CD4-positive, alpha-beta T cell treated with Interleukin-2 at 100 ng/mL for 4 hours (primary cell): Measurements from ENCODE around the gene PHF19.

Experiments used
- DNase-seq: peaks from one replicate; pipeline ENCODE4 v3.0.0-alpha.2; 2020; ENCODE audit warnings: low spot score

Gene PHF19

DNA sequence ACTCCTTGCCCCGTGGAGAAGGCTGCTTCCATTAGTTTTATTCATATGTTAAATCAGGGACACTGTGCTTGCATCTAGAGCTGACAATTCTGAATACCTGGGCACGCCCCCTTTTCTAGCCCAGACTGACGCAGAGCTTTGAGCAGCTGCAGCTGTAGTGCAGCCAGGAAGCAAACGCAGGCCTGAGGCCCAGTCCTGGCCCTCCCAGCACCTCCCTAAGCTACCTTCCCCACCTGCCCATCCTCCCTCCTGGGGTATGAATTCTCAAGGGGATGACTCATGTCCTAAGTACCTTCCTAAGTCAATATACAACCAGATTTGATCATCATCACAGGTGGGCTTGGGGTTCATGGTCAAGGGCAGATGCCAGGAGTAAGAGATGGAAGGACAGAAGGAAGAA lies 3.5 kb downstream of the PHF19 start:
- peak; percentile 40 for DNase-seq

DNA sequence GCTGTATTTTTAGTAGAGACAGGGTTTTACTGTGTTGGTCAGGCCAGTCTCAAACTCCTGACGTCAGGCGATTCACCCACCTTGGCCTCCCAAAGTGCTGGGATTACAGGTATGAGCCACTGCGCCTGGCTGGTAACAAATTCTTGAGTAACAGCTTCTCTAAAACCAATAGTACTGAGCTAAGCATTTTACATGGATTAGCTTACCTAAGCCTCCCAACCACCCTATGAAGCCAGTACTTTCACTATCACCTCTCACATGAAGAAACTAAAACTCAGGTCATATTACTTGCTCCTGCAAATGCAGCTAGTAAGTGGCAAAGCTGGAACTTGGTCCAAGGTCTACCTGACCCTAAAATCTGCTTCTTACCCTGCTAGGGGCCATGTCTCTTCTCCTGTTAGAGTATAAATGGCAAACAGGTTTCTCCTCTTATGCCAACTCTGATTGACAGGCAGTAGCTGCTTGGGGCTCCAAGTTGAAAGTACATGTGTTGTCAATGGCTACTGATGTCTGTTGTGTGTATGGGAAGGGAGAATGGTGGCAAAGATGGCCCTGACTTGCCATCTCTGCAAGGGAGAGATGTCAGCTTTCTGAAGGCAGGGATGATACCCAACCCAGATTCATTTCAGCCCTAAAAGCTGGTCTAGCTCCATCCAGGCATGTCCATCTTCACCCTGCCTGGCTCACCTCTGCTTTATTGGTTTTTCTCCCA lies 4.0 kb downstream of the PHF19 start:
- DNase-seq = no peak

DNA sequence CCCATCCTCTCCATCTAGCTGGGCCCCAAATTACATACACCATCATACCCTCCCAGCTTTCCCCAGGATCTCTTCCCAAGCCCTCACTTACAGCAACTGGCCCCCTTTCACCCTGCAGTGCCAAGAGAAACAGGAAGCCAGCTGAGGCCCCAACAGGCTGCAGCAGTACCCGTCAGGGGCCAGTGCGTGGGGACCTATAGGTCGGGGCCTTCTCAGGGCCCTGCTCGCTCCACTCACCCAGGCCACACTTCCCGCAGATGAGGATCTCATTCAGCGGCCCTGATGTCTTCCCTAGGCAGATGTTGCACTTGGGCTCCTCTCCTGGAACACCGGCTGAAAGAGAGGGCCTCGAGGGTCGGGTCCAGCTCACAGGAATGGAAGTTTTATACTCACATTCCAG lies 6.8 kb downstream of the PHF19 start:
- no peak for DNase-seq

DNA sequence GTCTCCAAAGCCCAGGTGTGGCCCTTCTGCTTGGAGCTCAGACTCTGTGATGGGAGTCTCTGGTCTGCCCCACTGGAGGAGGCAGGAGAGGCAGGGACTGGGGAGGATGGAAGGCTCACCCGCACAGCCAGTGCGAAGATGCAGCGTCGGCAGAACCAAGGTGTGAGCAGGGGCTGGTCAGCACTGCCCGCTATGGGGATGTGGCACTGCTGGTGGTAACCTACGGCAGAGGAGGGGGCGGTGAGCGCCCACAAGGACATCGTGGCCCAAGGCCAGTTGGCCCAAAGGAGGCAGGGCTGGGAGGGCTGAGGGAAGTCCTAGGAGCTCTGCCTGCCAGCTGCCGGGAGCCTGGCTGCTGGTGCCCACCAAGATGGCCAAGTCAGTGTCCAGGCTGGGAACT lies 7.3 kb downstream of the PHF19 start:
- DNase-seq = no peak

DNA sequence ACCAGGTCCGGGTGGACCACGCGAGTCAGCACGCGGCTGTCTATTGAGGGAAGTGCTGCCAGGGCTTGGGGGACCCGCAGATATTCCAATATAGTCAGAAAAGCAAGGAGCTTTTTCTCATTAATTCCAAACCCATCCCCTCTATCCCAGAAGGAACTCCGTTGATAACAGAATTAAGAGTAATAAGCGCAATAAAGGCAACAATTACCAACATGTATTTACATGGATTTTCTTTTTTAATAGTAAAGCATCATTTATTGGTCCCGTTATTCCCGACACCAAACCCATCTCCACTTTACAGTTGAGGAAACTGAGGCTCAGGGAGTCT lies 7.7 kb downstream of the PHF19 start:
- DNase-seq = no peak

DNA sequence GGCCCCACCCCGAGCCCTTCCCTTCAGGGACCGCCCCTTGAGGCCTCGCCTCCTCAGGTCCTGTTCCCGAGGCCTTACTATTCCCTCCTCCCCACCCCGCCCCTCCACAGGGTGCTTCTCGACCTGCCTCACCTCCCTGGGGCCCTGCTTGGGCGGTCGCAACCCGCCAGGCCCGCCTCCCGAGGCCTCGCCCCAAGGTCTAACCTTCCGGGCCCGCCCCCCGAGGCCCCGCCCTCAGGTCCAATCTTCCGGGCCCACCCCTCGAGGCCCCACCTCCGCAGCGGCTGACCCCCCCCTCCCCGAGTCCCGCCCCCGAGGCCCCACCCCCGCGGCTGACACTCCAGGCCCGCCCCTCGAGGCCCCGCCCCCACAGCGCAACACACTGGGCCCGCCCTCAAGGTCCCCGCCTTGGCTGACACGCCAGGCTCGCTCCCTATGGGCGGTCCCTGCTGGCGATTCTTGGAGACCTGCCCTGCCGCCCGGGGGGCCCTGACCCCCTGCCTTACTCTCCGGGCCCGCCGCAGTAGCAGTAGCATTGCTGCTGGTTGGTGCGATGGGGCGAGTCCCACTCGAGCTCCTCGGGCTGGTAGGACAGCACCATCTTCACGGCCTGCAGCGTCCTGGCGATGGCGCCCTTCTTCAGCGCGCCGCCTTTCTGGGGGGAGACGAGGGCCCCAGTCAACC lies 8.2 kb downstream of the PHF19 start:
- peak; percentile 97 for DNase-seq

DNA sequence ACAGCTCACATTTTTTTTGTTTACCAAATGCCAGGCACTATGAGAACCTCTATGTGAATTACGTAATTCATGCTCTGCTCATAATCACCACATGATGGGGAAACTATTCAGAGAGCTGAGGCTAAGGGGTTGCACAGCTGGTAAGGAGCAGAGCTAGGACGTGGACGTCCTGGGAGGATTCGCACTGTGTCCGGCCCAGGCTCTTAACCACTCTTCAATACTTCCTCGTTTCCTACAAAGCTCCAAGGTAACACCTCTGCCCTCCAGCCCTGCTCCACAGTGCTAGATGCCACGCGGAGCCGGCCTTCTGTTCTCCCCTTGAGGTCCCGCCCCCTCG lies 8.7 kb downstream of the PHF19 start:
- no peak for DNase-seq

DNA sequence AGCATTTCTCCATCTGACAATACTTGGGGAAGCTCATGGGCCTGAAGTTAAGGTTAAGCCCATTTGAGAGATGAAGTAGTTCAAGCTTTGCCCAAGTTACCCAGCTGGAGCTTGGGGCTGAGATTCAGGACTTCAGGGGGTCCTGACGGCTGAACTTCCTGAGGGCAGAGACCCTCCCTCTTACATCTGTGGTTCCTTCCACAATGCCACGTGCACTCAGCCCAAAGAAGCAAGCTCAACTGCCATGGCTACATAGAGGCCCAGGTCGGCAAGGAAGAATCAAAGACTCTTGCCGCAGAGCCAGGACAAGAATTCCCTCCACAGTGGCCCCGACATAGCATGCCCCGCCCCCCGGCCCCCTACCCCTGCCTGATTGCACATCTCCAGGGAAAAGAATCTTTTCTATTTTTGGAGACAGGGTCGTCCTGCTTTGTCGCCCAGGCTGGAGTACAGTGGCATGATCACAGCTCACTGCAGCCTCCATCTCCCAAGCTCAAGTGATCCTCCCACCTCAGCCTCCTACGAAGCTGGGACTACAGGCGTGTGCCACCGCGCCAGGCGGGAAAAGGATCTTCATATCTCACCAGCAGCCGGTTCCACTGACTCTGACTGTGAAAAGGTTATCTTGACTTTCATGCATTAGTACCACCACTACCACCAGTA lies 9.2 kb downstream of the PHF19 start:
- no peak for DNase-seq

DNA sequence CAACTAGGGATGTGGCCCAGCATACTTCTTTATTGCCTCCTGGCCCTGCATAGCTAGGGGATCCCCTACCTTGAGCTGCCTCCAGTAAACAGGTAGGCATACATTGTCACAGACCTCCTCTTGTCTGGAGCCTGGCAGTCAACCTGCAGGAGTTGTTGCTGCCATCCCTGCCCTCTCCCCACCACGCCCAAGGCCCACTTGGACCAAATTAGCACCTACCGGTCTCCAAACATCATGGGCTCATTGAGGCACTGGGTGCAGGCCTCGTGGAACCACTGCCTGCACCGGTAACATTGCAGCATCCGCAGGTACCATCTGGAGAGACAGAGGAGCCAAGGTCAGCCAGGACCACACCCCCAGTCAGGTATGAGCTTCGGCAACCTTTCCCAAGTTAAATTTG lies 10.3 kb downstream of the PHF19 start:
- DNase-seq = no peak

DNA sequence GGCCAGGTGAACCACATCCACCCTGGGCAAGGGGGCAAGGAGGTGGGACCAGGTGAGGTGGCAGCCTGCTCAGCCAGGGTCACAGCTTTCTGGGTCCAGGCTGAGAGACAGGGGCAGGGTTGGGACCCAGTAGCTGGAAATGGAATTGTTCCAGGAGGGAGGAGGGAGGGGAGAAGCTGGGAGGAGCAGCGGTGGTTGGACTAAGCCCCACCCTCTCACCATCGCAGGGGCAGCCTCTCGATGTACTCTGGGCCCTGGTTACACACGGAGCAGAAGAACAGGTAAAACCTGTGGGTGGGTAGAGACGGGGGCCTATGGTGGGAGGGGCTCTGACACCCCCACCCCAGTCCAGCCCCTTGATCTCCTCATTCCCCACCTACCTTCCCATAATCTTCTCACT lies 11.2 kb downstream of the PHF19 start:
- no peak for DNase-seq

DNA sequence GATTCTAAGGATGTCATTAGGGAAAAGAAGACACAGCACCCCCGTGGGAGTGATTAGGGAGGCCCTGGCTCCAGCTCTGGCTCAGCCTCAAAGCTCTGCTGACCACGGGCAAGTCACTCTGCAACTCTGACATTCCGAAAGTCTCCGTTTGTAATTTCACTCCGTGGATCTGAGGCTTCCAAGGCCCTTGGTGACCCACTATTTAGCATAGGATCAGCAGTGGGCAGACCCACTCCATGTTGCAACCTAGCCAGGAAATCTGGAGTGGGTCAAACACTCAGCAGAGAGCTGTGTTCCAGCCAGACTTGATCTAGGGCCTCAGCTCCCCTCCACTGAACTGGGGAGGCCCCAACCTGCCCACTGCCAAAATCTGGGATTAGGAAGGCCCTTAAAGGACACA lies 11.8 kb downstream of the PHF19 start:
- no peak for DNase-seq

DNA sequence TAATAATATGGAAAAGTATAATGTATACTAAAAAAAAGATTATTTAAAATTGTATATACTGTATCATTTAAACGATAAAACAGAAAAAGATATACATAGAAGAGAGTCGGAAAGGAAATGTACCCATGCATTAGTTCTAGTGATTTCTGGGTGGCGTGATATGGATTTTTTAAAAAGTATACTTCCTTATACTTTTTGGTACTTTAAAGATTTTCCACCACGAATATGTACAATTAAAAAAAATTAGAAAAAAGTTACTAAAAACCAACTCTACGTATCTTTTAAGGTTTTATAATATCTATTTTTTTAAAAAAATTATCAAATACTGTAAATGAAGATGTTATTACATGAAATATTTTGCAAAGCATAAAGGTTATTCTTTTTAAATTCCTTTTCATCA lies 12.3 kb downstream of the PHF19 start:
- DNase-seq = no peak

DNA sequence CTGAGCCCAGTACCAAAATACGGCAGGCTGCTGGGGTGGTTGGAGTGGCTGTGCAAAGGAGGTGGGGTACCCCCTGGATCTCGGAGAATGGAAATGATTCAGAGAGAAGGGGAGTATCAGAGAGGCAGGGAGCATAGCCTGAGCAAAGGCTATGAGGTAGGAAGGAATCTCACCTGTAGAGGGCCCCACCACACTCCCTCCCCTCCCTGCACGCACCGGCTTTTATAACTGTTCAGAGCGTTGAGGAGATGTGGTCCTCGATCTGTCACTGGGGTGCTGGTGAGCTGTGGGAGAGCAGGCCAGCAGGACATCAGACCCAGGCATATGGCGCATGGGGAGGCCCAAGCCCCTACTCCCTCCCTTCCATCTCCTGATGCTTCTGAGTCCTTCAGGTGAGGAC lies 13.2 kb downstream of the PHF19 start:
- DNase-seq = no peak

DNA sequence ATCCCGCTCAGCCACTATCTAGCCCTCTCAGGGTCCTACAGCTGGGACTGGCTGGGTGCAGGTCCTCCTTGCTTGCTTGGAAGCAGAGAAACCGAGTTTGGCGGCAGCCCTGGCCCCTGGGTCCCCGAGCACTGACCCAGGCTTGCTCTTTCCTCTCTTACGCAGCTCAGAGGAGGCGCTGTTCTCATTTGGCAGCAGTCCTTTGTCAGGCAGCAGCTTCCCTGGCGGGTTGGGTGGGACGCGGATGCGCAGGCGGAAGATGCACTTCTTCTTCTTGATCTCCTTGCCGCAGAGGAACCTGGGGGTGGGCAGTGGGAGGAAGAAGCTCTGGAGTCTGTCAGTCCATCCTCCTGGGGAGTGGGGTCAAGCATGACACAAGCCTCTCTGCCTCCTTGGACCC lies 14.5 kb downstream of the PHF19 start:
- no peak for DNase-seq

DNA sequence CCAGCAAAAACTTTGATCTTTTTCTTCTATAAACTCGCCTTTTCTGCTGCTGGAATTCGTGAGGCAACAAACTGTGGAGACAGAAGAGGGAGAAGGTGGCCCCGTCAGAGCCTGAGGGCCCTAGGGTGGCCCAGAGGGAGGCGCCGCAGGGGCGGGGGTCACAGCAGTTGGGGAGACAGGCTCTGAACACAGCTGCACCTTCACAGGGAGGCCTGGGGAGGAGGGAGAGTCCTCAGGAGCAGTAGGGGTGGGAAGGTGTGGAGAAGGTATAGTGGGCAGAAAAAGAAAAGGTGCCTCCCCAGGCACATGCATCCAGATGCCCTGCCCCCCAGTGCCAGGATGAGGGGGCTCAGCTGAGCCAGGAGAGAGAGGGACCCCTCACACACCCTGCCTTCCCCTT lies 15.1 kb downstream of the PHF19 start:
- no peak for DNase-seq

DNA sequence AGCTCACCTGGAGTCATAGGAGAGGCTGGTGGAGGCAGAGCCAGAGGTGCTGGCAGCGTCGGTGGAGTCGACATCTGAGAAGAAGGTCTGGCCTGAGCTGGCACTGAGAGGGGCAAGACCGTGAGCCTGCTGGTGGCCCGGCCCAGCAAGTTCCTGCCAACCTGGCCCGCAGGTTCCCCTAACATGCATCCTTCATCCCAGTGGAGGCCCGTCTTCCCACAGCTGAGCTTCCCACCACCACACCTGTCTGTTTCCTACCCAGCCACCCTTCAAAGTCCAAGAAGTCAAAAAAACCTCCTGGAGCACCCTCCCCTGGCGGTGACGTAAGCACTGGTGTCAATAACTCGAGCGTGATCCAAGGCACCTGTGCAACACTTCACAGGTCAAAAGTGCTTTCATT lies 16.9 kb downstream of the PHF19 start:
- DNase-seq = no peak

DNA sequence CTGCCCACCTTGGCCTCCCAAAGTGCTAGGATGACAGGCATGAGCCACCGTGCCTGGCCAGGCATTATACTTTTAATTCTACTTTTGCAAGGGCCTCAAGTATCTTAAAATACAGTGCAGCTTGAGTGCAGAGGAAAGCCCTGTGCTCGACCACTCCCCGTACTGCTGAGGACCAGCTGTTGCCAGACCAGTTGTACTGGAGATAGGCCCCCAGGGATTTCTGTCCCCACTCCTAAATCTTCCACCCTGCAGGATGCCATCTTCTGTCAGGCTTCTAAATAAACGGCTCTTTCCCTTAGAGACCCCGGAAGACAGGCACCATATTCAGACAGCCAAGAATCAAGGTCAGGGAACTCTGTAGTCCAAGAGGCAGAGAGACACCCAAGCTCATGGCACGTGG lies 17.6 kb downstream of the PHF19 start:
- no peak for DNase-seq

DNA sequence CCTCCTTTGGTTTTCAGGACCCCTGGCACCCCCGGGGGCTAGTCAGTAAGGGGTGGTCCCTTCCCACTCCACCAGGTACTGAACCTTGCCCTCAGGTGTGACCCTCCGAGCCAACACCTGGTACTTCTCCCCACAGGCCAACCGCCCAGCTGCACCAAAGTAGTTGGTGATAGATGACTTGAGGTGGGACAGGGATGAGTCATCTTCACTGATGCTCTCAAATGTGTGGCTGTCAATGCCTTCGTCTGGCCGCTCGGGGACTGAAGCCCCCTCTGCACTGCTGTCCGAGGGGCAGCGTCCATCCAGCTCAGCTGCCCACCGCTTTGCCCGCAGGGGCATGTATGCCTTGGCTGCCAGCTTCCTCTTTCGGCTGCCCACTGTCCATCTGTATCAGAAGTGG lies 19.1 kb downstream of the PHF19 start:
- no peak for DNase-seq

DNA sequence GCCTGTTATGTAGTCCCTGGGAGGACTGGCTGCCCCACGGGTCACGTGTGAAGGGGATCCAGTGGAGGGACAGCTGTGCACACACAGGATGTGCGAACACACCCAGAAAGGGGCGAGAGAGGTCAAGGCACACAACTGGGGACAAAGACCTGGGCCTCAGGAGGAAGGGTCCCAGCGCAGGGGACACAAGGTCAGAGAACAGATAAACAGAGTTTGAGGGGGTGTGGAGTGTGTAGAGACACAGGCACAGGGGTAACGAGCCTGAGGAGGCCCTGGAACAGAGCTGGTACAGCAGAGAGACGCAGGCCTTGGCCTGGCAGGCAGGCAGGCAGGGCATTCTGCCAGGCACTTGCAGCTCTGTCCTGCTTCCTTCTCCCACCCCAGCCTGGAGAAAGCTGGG lies 19.5 kb downstream of the PHF19 start:
- DNase-seq = no peak

DNA sequence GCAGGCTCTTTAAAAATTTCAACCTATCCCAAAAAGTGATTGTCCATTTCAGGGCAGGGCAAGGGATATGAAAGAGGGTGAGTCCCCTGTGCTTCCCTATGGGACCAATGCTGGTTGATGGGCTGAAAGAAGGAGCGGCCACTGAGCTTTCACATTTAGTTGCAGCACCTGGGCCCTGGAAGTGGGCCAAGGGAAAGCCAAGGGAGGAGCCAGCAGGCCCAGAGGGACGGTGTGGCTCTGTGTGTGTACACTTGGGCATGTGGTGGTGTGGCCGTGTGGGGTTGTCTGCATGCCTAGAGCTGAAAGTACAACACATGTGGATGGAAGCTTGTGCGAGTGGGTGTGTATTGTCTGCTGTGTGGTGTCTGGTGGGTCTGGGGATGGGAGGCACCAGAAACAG lies 20.3 kb downstream of the PHF19 start:
- no peak for DNase-seq

DNA sequence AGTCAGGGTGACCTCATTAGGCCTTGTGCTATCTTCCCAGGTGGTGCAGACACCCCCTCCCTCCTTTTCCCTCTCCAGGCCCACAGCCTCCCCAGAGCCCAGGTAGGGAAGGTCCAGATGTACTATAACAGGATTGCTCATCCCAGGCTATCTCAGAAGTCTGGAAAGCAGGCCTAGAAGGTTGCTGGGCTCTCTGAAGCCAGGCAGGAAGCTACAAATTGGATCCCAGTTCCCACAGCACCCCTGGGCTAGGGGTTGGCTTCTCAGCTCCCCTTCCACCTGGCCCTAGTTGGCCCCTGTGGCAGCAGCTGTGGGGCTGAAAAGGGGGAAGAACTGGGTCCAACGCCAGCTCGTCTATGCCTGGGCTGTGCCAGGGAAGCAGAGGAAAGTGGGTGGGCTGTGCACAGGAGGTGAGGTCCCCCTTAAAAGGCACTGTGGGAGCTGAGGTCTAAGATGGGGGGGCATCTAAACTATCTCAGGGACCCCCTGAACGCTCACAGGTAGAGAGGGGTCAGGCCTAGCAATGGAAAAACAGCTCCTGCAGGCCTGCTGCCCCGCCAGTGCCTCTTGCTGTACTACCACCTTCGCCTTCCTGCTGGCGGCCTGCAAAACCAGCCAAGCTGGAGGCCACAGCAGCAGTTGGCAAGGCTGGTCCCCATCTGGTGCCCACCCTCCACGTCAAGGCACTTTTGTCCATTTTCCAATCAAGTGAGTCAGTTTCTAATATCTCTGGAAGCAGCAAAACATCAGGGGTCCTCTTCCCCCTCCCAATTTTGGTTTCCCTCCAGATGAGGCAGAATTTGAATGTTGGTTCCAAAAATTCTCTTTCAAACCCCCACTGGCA lies 20.9 kb downstream of the PHF19 start:
- DNase-seq = no peak

DNA sequence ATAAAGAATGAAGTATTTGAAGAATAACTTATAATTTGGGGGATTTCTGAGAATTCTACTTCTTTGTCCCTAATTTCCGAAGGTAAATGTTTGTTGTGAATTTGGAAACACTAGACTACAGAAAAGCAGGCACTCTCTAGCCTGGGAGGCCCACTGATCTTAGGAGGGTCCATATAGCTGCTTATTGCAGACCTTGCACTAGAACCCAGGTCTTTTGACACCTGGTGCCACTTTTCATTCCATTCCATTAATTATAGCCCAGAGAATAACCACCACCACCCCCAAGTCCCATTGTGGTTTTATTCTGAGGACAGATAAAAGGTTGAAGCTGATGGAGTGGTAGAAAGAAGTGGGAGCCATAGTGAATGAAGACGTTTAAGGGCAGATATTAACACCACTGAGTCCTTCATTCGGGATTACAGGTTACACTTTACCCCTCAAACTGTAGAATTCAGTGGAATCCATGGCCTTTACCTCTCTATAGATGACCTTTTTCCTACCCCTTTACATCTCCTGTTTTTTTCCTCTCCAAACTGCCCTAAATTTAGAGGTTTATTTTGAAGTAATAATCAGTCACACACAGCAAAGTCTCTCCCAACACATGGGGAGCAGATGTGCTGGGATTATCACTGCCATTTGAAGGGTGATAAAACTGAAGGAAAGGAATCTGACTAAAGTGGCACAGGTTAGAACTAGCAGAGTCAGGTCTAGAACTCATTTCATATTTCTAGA lies 22.2 kb downstream of the PHF19 start:
- no peak for DNase-seq
